Measurements from ENCODE around the gene VRK2. TPM values are rescaled to one million over a fixed set of nuclear protein-coding genes. Genes with fewer than 3 reads are reported as not detected.

Gene VRK2
- total RNA-seq, 2 experiments from 2014 or later, result 17.2 to 22.7 TPM

DNA sequence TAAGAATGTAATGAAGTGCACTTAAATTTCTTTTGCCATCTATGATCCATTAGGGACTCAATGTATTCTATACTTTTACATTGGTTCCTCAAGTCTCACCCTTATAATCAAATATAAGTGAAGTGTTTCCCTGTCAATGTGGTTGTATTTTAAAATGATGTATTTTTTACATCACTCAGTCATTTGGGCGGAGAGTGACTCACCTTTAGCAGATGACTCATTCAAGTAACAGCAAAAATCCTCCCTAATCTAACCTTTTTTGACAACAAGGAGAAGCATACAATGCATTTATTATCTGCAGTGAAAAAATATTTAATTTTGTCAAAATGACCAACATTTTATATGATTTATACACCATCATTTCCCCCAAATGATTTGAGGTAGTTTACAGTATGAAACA lies 100.1 kb downstream of the VRK2 start:
- DNase-seq (ENCODE audit: low spot score), result no peak
- TF ChIP-seq CTCF (conservative IDR thresholded peaks at IDR 0.05; ENCODE audit: low read length), result no peak
- no peak overlapping the region for H3K4me2 ChIP-seq (ENCODE audit: low read length)
- H3K4me1 ChIP-seq (ENCODE audit: insufficient read depth, low read length, poor library complexity, severe bottlenecking), result no peaks in the 10 kb centered on the region
- H2AFZ ChIP-seq (ENCODE audit: low read length), result no peak overlapping the region
- H3K9me2 ChIP-seq (ENCODE audit: insufficient read depth, low read length), result no peaks in the 10 kb centered on the region
- no peaks in the 10 kb centered on the region for H3K79me2 ChIP-seq (ENCODE audit: insufficient read depth, low read depth, low read length)
- H3K36me3 ChIP-seq (ENCODE audit: insufficient read depth, low read length), result no peaks in the 10 kb centered on the region
- intact Hi-C loops (cut with micrococcal nuclease; ENCODE audit: unreplicated experiment), result no loop called here
- H4K20me1 ChIP-seq (ENCODE audit: insufficient read depth, low read length), result no peaks in the 10 kb centered on the region
- no TSS peak for BruUV-seq (replicated peaks)
- ChIA-PET POLR2A (no interaction called here), CTCF (ENCODE audit: unreplicated experiment) (no interaction called here)
- H3K27ac ChIP-seq (ENCODE audit: low read depth, low read length, poor library complexity, severe bottlenecking), result no peak overlapping the region
- no peak overlapping the region for H3K4me3 ChIP-seq (ENCODE audit: low read depth, low read length, poor library complexity, severe bottlenecking)
- no peaks in the 10 kb centered on the region for H3K9me3 ChIP-seq (ENCODE audit: low read length)

DNA sequence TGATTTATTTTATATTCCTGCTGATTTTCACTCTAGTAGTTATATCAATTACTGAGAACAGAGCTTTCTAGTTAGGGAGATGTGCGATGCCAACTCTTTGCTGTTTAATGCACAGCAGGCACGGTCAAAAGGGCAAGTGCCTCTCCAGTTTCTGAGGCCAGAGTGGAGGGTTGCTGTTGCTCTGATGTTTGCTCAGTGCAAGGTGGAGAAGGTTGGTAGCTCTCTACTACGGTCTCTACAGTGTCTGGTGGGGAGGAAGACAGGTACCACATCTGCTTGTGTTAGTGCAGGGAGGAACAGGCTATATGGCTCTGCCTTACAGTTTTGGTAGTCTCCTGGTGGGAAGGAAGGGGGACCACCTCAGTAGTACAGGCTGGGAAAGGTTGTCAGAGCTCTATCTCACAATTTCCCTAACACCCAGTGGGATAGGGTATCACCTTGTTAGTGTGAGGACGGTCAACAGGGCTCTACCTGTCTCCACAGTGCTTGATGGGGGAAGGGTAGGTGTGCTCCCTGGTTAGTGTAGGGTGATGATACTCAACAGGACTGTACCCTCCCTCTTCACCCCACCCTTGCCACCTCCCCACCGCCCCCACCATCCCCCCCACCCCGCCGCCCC lies 108.7 kb downstream of the VRK2 start:
- no peak for TF ChIP-seq EZH2phosphoT487 (IDR thresholded peaks at IDR 0.05; ENCODE audit: borderline replicate concordance, low read depth, low read length)
- Histone ChIP-seq H2AFZ (ENCODE audit: low read length) (no peak overlapping the region), H3K9me3 (ENCODE audit: low read length) (no peaks in the 10 kb centered on the region), H3K4me3 (ENCODE audit: low read depth, low read length, poor library complexity, severe bottlenecking) (no peak overlapping the region), H3K4me1 (ENCODE audit: insufficient read depth, low read length, poor library complexity, severe bottlenecking) (no peaks in the 10 kb centered on the region), H4K20me1 (ENCODE audit: insufficient read depth, low read length) (no peaks in the 10 kb centered on the region), H3K27ac (ENCODE audit: low read depth, low read length, poor library complexity, severe bottlenecking) (no peak overlapping the region), H3K9me2 (ENCODE audit: insufficient read depth, low read length) (no peaks in the 10 kb centered on the region), H3K79me2 (ENCODE audit: insufficient read depth, low read depth, low read length) (no peaks in the 10 kb centered on the region), H3K4me2 (ENCODE audit: low read length) (no peak overlapping the region), H3K36me3 (ENCODE audit: insufficient read depth, low read length) (peaks cover 42% of the 10 kb centered on the region)
- intact Hi-C loops (cut with micrococcal nuclease; ENCODE audit: unreplicated experiment), result no loop called here
- DNase-seq (ENCODE audit: low spot score), result no peak
- BruUV-seq (replicated peaks), result no TSS peak
- CTCF ChIA-PET (ENCODE audit: unreplicated experiment), result interaction anchor here (0.7 kb wide), 1 partner anchor 41 kb away, joined by 3 read pairs; no protein-coding TSS in a partner anchor
- POLR2A ChIA-PET, result interaction anchor here (2.4 kb wide), 1 partner anchor 13 kb away, joined by 8 read pairs; no protein-coding TSS in a partner anchor

DNA sequence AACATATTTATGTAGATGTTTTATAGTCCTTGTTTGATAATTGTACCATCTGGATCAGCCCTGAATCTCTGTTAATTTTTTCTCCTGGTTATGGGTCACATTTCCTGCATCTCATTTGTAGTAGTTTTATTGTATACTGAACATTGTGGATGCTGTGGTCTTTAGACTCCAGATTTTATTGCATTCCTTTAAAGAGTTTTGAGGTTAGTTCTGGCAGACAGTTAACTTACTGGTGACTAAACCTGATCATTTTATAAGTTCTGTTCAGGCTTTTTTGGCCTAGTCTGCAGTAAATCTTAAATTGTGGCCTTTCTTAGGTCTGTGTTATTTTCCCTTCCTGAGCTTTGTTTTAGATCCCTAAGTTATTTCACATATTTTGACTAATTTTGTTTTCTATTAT lies 110.2 kb downstream of the VRK2 start:
- POLR2A ChIA-PET, result interaction anchor here (0.5 to 1.9 kb wide), 4 partner anchors 9 to 129 kb away, joined by 3 to 10 read pairs (median 5); no protein-coding TSS in a partner anchor
- Histone ChIP-seq H3K79me2 (ENCODE audit: insufficient read depth, low read depth, low read length) (no peaks in the 10 kb centered on the region), H3K4me2 (ENCODE audit: low read length) (no peak overlapping the region), H3K36me3 (ENCODE audit: insufficient read depth, low read length) (peaks cover 56% of the 10 kb centered on the region), H3K9me3 (ENCODE audit: low read length) (no peaks in the 10 kb centered on the region), H2AFZ (ENCODE audit: low read length) (no peak overlapping the region), H3K9me2 (ENCODE audit: insufficient read depth, low read length) (no peaks in the 10 kb centered on the region), H3K4me3 (ENCODE audit: low read depth, low read length, poor library complexity, severe bottlenecking) (no peak overlapping the region), H3K27ac (ENCODE audit: low read depth, low read length, poor library complexity, severe bottlenecking) (no peak overlapping the region), H3K4me1 (ENCODE audit: insufficient read depth, low read length, poor library complexity, severe bottlenecking) (no peaks in the 10 kb centered on the region), H4K20me1 (ENCODE audit: insufficient read depth, low read length) (no peaks in the 10 kb centered on the region)
- intact Hi-C loops (cut with micrococcal nuclease; ENCODE audit: unreplicated experiment), result no loop called here
- no peak for DNase-seq (ENCODE audit: low spot score)
- no TSS peak for BruUV-seq (replicated peaks)
- CTCF ChIA-PET (ENCODE audit: unreplicated experiment), result no interaction called here
- TF ChIP-seq EZH2phosphoT487 (IDR thresholded peaks at IDR 0.05; ENCODE audit: borderline replicate concordance, low read depth, low read length) (no peak), CTCF (conservative IDR thresholded peaks at IDR 0.05; ENCODE audit: low read length) (no peak)

Measured in OCI-LY7 (cell line).